DND-41 (cell line): Measurements from ENCODE around the gene IRF4.

Source experiments
- CTCF ChIP-seq: IDR thresholded peaks from 2 replicates; pipeline ENCODE4 v1.5.1; 2012; ENCODE audit warnings: borderline replicate concordance, low read length, moderate library complexity, mild to moderate bottlenecking; ENCODE audit not compliant: poor library complexity, severe bottlenecking; ENCODE audit errors: extremely low read depth
- EZH2 ChIP-seq: IDR thresholded peaks from 3 replicates; pipeline ENCODE4 v1.6.1; 2012; ENCODE audit warnings: borderline replicate concordance, low read depth, mild to moderate bottlenecking, moderate library complexity, low read length, inconsistent platforms; ENCODE audit not compliant: severe bottlenecking

- TF ChIP-seq EZH2 (no peak), CTCF (no peak)
Observed at GRCh38 chr6:428047-428603, 36.6 kb downstream of the IRF4 start.
